ENCODE measurements around the gene HEPN1.

The HEPN1 gene

DNA sequence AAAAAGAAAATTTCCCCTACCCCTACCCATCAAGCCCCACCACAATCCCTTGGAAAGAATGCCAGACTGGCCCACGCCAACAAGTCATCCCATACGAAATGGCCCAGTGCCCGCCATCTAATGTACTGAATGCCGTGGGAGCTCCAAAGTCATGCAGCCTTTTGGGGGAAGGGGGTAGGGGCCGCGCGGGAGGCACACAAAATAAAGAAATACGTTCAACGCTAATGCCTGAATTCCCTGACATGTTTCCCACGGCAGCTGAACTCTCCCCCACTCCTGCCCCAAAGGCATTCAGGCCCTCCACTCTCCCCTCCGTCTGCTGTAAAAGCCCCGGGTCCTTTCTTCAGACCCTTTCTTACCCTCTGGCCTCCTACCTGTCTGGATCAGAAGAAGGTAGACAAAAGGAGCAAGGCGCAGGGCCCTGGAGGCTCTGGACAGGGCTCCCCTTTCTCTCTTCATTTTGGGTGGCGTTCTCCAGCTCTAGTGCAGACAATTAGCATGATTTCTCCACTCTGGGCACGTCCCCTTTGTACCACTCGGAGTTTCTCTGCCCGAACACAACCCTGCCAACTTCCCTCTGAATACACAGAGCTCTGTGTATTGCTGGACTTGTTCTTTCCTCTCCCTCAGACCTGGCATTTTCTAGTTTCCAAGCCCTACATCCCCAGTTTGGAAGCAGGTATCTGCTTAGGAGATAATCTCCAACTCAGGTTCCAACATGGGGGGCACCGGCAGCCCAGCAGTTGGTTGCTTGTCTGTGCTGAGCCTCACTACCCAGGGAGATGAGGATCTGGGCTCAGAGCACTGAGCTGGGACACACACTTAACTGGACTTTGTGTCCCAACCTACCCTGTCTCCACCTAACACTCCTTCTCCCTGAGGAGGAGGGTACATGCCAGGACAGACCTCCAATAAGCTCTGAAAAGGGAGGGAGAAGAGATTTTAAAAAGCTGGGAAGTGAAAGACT, 16.8 kb downstream of the HEPN1 start, which contains the start of gene HEPACAM:
Gene HEPACAM (minus strand): TSS at position 500 of the 967 bp plus-strand sequence. CDS start 41 bp downstream, at position 459.
- no peak for DNase-seq (ENCODE audit: low read depth, low spot score)
- no peak within 1 kb of the TSS for H3K4me3 ChIP-seq (ENCODE audit: low read length)

DNA sequence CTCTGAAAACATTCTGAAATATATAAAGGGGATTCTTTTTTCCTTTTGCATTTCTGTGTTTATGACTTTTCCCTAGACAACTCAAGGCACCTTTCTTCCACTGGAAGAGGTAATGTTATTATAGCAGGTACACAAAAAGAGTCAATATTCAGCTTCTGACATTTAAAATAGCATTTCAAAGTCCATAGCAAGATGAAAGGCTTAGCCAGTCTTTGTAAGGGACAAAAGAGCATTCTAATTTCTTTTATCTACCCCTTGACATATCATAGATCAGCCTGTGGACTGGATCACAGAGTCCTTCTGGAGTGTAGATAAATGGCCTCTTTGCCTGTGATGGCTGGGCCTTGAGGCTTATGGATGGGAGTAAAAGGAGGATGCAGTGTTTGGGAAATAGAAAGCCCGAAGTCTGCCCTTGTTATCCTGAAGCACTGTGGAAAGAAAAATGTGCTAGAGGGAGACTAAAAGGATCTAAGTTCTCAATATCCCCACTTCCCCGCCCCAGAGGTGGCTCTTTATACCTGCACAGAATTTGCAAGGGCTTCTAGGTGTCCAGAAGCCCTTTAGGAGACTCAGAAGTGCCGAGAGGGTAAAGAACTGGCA, 18.4 kb downstream of the HEPN1 start:
- no peak overlapping the region for H3K4me3 ChIP-seq (ENCODE audit: low read length)
- DNase-seq (ENCODE audit: low read depth, low spot score), result no peak

DNA sequence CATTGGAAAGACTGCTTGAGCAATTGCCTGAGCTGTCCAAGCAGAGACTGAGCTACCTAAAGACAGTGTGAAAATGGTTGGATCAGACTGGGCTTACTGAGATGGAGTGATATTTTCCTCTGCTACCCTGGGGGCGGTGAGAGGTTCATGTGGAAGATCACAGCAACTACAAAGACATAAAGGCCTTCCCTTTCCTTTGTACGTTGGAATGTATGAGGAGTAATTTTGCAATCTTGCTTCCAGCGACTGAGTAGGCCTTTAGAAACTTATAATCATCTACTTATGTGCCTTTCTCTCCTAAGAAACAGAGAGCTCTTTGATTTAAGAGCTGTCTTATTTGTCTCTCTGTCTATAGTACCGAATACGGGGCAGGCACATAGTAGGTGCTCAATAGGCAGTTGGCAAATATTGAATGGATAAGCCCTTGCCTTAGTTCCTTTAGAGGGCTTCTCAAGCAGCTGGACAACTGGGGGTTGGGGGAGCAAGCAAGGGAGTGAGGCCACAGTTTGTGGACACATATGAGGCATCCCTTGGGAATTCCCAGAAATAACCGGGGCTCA, 19.2 kb downstream of the HEPN1 start:
- H3K4me3 ChIP-seq (ENCODE audit: low read length), result no peak overlapping the region
- DNase-seq (ENCODE audit: low read depth, low spot score), result no peak

DNA sequence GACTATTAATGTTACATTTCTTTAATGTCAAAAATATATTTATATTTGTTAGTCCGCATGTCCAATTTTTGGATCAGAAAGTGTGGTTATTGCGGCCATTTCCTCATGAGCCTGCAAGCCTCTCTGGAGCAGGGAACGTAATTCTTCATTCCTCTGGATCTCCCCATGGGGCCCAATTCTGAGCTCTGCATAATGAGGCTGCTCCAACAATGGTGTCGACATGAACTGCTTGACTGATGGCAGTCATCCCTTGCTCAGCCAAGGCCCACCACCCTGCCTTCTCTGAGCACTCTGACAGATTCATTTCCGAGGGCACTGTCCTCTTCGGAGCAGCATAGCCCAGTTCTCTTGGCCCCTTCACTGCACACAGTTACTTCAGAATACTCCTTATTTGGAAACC, 19.9 kb downstream of the HEPN1 start:
- no peak for DNase-seq (ENCODE audit: low read depth, low spot score)
- no peak overlapping the region for H3K4me3 ChIP-seq (ENCODE audit: low read length)

DNA sequence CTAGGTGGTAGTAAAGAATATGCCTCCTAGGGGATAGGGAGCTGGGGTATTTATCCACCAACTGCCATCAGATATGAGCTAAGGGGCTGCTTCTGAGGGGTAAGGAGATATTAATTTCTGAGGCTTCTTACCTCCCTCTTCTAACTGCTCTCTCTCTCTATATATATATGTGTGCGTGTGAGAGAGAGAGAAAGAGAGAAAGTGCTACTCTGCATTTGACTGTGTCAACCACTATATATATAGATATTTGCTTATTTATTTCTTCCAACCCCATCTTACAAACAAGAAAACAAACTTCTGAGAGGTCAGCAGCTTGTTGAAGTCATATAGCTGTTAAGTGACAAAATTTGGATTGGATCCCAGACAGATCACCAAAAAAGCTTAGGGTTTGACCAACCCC, 22.7 kb downstream of the HEPN1 start:
- no peak overlapping the region for H3K4me3 ChIP-seq (ENCODE audit: low read length)
- no peak for DNase-seq (ENCODE audit: low read depth, low spot score)

DNA sequence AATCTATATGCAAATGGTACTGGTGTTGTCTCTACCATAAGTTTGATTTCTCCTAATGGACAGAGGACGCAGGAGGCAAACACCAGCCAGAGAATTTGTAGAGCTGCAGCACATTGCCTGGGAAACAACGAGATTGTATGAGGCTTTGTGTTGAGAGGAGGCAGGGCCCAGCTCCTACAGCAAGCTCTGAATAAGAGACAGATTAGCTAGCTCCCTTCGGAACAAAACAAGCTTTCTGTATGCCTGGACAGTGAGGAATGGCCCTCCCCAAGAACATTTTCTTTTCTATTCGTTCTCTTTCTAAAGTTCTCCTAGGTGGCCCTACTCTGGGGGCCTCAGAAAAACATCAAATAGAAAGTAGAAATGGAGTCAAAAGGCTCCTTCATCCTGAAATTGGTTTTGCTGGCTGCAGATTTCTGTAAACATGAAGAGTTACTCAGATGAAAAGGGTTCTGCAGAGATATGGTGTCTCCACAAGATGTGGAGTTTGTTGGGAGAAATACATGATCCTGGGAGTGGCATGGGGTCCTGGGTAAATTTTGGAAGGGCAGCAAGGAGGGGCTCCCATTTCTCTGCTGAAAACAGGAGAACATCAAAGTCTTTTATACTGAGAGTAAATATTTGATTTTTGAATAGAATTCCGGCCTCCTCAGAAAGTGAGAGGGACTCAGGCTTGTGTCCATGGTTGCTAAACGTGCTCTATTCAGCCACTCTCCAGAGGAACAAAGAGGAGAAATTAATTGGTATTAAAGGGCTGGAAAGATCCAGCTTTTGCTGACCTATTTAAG, 23.6 kb downstream of the HEPN1 start:
- DNase-seq (ENCODE audit: low read depth, low spot score), result no peak
- no peak overlapping the region for H3K4me3 ChIP-seq (ENCODE audit: low read length)

DNA sequence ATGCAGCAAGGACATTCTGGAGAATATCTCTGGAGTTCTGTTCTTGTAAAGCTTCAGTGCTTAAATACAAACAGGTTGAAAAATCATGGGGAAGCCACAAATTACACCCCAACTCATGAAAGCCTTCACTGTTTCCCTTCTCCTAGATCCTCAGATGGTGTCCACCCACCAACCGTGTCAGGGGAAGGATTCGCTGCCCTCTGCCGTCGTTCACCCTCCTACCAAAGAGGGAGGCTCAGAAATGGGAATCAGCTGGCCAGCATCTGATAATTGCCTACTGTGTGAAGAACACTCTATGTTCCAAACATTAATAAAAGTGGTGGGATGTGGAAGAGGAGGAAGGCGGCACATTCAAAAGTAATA, 24.2 kb downstream of the HEPN1 start:
- DNase-seq (ENCODE audit: low read depth, low spot score), result no peak
- no peak overlapping the region for H3K4me3 ChIP-seq (ENCODE audit: low read length)

DNA sequence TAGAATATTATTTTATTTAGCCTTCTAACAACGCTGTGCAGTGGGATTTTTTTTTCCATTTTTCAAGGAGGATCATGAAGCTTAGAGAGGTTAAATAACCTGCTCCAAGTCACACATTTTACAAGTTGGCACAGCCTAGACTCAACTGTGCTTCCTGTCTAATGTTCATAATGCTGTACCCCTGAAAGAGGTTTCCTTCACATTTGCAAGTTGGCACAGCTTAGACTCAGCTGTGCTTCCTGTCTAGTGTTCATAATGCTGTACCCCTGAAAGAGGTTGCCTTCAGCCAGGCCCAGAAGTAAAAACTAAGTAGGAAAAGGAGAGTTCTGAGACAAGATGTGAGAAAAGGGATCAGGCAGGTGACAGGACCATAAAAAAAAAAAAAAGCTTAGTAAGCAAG, 24.7 kb downstream of the HEPN1 start:
- H3K4me3 ChIP-seq (ENCODE audit: low read length), result no peak overlapping the region
- peak; percentile 60 for DNase-seq (ENCODE audit: low read depth, low spot score)

DNA sequence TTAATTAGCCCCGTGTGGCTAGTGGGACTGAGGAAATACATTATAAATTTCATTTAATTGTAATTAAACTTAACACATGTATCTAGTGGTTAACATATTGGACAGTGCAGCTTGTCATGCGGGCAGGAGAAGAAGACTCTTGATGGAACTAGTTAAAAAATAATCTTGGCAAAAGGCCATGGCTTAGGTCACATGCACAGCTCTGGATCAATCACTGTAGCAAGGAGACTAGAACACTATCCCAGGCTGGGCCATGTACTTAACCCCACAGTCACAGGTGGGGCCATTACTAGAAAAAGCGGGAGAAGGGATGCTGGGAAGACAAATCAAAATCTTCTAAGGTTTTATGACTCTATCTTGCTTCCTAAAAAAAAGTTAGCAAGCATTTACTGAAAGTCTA, 25.5 kb downstream of the HEPN1 start:
- no peak for DNase-seq (ENCODE audit: low read depth, low spot score)
- H3K4me3 ChIP-seq (ENCODE audit: low read length), result no peak overlapping the region

DNA sequence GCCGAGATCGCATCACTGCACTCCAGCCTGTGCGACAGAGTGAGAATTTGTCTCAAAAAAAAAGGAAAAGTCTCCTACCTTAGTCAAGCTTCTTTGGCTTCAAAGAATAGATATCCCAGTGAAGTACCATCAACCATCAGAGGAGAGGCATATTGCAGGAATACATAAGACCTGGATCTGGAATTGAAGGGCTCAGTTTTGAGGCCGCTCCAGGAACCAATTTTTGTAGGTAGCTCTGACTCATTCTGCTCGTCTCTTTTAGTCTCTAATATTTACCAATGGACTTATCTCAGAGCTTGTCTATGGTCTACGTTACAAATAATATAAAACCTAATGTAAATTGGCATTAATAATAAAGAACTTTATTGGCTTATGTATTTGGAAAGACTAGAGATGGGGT, 26.8 kb downstream of the HEPN1 start:
- H3K4me3 ChIP-seq (ENCODE audit: low read length), result no peak overlapping the region
- no peak for DNase-seq (ENCODE audit: low read depth, low spot score)

DNA sequence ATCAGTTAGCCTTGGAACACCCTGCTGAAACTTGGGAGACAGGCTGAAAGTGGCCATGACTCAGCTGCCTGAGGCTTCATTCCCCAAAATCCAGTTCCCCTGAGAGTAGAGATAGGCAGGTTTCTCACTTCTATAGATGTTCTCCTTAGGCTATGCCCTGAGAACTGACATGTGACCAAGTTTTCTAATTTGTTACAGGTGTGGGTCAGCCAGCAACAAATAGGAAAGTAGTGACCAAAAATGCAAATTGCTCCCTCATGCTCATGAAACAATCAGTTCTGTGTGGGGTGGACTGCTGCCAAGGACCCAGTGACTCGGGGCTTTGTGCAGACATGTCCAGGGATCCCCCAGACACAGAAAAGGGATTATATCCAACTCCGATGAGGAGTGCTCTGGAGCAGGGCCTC, 27.7 kb downstream of the HEPN1 start:
- DNase-seq (ENCODE audit: low read depth, low spot score), result no peak
- H3K4me3 ChIP-seq (ENCODE audit: low read length), result no peak overlapping the region

DNA sequence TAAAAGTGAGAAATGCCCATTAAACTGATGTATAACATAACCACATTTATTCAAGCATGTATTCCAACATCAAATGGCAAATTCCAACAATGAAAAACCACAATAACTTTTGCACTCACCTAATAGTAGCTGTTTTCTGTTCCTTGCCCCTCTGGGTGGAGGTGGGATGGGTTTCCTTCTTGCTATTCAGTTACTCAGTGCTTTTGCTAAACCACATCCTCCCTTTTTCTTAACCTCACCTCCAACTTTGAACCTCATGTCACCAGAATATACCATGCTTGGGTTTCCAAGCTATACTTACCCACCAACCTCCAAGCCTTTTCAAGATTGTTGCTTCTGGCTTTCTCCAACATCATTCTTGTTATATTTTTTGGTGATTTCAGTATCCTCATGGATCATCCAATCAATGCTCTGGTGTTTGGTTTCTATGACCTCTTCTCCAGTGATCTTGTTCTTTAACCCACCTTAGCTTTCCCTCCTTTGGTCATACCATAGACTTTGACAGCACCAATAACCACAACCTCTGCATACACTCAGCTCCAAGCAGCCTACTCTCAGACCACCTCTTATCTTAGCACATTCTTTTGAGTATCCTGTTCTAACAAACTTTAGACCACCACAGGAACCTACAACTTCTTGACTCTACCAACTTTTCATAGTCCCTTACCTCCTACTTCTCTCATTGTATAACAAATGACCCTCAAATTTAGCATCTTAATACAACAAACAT, 31.7 kb downstream of the HEPN1 start:
- DNase-seq (ENCODE audit: low read depth, low spot score), result peak; percentile 99
- H3K4me3 ChIP-seq (ENCODE audit: low read length), result peak overlapping the region; percentile 5

DNA sequence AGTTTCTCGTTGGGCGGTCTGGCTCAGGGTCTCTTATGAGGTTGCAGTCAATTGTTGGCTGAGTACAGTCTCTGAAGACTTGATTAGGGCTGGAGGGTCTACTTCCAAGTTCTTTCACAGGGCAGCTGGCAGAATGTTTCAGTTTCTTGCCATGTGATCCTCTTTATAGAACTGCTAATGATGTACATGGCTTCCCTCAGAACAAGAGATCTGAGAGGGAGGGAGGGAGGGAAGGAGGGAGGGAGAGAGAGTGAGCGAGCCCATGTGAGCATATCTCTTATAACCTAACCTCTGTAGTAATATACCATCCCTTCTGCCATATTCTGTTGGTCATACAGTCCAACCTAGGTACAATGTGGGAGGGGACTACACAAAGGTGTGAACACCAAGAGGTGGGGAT, 32.3 kb downstream of the HEPN1 start:
- peak; percentile 68 for DNase-seq (ENCODE audit: low read depth, low spot score)

DNA sequence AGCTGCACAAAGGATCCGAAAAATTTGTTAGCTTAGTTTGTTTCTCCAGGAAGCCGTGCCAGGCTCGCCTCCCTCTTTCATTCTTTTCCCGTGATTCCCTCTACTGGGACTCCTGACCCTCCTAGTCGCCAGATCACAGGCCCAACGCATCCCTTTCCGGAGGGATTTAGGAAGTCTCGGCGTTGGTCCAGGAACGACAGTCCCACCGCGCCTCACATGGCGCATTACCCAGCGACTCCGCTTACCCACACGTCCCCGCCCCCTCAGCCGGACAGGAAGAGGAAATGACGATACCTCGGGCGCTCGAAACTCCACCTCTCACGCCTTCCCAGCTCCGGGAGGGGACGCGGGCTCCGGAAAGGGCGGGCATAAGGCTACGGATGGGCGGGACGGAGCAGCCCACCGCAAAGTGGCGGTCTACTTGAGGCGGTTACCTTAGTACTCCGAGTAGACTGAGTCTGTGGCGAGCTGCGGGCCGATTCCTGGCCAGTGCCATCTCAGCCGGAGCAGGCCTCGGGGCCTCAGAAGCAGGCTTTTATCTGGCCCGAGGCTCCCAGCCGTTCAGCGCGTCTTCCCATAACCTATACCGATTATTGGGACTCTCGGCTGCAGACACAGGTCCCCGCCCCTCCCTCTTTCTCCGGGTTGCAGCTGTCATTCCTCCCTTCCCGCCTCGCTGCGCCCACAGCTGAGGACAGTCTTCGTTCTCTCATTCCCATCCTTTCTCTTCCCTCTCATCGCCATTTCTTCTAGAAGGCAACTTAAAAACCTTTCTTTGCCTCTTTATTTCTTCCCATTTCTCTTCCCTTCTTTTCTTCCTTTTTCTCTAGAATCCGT, 34.9 kb downstream of the HEPN1 start, which contains the start of gene CCDC15:
Gene CCDC15 (plus strand): TSS at position 450 of the 837 bp plus-strand sequence. CDS start 531 bp downstream, outside the sequence.
- H3K4me3 ChIP-seq (ENCODE audit: low read length), result peak within 1 kb of the TSS; percentile 81
- peak; percentile 98 for DNase-seq (ENCODE audit: low read depth, low spot score)

More for the DNA sequence above, 32.3 kb downstream of the HEPN1 start:
- H3K4me3 ChIP-seq (ENCODE audit: low read length), result peak overlapping the region; percentile 5

DNA sequence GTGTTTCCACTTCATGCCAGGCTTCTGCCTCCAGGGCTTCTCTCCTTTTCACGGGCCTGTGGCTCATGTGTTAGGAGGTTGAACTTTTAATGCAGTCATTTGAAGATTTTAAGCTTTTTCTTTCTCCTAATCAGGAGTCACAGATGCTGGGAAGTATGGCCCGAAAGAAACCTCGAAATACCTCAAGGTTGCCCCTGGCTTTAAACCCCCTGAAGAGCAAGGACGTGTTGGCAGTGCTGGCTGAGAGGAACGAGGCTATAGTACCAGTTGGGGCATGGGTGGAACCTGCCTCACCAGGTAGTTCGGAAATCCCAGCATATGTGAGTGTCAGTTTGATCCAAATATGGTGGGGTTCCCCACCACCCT, 35.5 kb downstream of the HEPN1 start:
- H3K4me3 ChIP-seq (ENCODE audit: low read length), result peak overlapping the region; percentile 81
- no peak for DNase-seq (ENCODE audit: low read depth, low spot score)

DNA sequence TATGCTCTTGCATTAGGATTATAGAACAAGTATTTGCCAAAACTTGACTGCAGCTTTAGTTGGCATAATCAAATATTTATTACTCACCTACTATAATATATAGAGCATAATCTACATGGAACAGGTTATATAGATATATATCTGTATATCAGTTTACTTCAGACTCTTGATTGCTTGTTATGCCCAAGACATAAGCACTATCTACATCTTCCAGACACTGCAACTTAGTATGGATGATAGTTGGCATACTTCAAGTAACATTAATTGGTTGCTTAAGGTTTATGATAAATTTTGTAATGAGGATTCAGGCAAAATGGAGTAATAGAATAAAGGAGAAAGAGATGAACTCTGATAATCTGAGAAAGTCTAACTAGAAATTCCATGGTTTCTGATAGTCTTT, 36.0 kb downstream of the HEPN1 start:
- H3K4me3 ChIP-seq (ENCODE audit: low read length), result peak overlapping the region; percentile 81
- no peak for DNase-seq (ENCODE audit: low read depth, low spot score)

DNA sequence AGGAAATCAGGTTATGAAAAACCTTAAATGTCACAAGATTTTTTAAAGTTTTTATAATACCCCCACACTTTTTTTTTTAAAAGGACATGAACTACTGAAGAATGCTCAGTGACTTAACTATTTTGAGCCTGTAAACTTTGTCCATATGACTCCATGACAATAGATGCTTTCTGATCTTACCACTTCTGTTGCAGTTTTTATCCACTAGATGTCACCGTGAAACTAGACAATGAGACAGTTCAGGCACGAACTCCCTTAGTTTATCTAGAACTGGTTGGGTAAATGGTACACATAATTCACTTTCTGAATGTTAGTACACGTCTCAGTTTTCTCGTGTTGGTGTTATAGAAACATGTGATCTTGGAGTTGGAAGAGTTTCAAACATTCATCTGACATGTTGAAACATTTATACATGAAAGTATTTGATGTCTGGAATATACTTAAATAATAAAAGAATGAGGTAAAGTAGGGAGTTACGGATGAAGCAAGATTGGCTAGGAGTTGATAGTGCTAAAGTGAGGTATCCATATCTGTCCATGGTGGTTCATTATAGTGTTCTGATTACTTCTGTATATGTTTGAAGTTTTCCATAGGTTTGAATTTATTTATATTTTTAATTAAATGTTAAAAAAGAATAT, 43.0 kb downstream of the HEPN1 start:
- peak; percentile 83 for DNase-seq (ENCODE audit: low read depth, low spot score)
- no peak overlapping the region for H3K4me3 ChIP-seq (ENCODE audit: low read length)
